GM12865 (cell line): ENCODE data around the gene ROR2.
A peak's percentile ranks its signal among the peaks of the same experiment; 100 is the strongest.

Experiments used
- DNase-seq: peaks from one replicate; pipeline ENCODE4 v3.0.0; 2010; ENCODE audit warnings: low read depth
- H3K4me3 ChIP-seq: 2 replicates; pipeline ENCODE4 v1.5.1; 2011; ENCODE audit warnings: mild to moderate bottlenecking, low read depth, low read length, control low read depth
- CTCF ChIP-seq: IDR thresholded peaks from 2 replicates; pipeline ENCODE4 v1.5.1; 2011; ENCODE audit warnings: low read length, control low read depth, low read depth, inconsistent platforms; ENCODE audit not compliant: insufficient read depth; ENCODE audit errors: missing control alignments

Gene ROR2

GRCh38 chr9:91891915-91892314 is 58.1 kb downstream of the ROR2 start:
- DNase-seq = no peak

GRCh38 chr9:91890662-91891061 is 59.4 kb downstream of the ROR2 start:
- no peak overlapping the region for H3K4me3 ChIP-seq
- no peak for TF ChIP-seq CTCF
- DNase-seq = no peak

More at GRCh38 chr9:91891915-91892314, 58.1 kb downstream of the ROR2 start:
- H3K4me3 ChIP-seq = no peak overlapping the region
- TF ChIP-seq CTCF = no peak

GRCh38 chr9:91889161-91889911 is 60.7 kb downstream of the ROR2 start:
- DNase-seq = no peak
- peak; percentile 1 for TF ChIP-seq CTCF
- no peak overlapping the region for H3K4me3 ChIP-seq

GRCh38 chr9:91886414-91887076 is 63.5 kb downstream of the ROR2 start:
- TF ChIP-seq CTCF = no peak
- no peak overlapping the region for H3K4me3 ChIP-seq
- no peak for DNase-seq

- H3K4me3 ChIP-seq = no peak overlapping the region
Observed at GRCh38 chr9:91885746-91886413, 64.1 kb downstream of the ROR2 start.

More at GRCh38 chr9:91885746-91886413, 64.1 kb downstream of the ROR2 start:
- no peak for DNase-seq
- no peak for TF ChIP-seq CTCF
